SK-N-MC (cell line): ENCODE data around the gene ABCC6.

Experiments
- EZH2 ChIP-seq: fragments of 200-600 bp; sonication (generic); IDR thresholded peaks from one replicate; pipeline ENCODE4 v1.6.1; 2017; ENCODE audit warnings: antibody characterized with exemption
- POLR2AphosphoS5 ChIP-seq: IDR thresholded peaks from 2 replicates; pipeline ENCODE4 v1.6.1; 2012; ENCODE audit warnings: mild to moderate bottlenecking, low read depth, low read length, borderline replicate concordance

DNA sequence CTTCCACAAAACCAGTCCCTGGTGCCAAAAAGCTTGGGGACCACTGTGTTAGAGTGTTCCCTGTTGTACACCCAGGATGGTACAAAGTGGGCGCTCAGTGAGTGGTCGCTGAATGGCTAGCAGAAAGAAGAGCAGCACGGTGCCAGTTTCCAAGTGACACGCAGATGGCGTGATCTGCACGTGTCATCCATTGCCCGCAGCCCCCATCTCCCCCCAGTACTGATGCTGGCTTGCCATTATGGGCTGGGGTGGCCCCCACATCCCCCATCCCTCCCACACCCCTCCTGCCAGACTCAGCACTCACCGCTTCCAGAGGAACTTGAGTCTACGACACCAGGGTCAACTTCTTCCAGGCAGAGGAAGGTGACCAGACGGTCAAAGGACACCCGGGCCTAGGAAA, 36.5 kb downstream of the ABCC6 start:
- no peak for TF ChIP-seq POLR2AphosphoS5
- TF ChIP-seq EZH2, result no peak
